DOHH2 (cell line): ENCODE results near the gene TTC8.
A peak's percentile ranks its signal among the peaks of the same experiment; 100 is the strongest.

Experiments used
- H3F3A ChIP-seq: fragments of 200-600 bp; sonication (generic), shearing (Covaris generic); 2 replicates; pipeline ENCODE4 v1.6.0; 2016; ENCODE audit warnings: antibody characterized with exemption, mild to moderate bottlenecking; ENCODE audit not compliant: control insufficient read depth, insufficient read depth
- H3K27ac ChIP-seq: fragments of 200-600 bp; sonication (generic); 2 replicates; pipeline ENCODE4 v1.5.1; 2014; ENCODE audit warnings: low read depth, mild to moderate bottlenecking, low read length, moderate library complexity
- H3K27me3 ChIP-seq: fragments of 200-600 bp; sonication (generic); 2 replicates; pipeline ENCODE4 v1.6.1; 2014; ENCODE audit warnings: mild to moderate bottlenecking, low read length, mixed read lengths; ENCODE audit not compliant: control insufficient read depth
- H3K36me3 ChIP-seq: fragments of 200-600 bp; sonication (generic); 2 replicates; pipeline ENCODE4 v1.6.1; 2014; ENCODE audit warnings: mild to moderate bottlenecking, low read length, moderate library complexity, mixed read lengths; ENCODE audit not compliant: control insufficient read depth
- H3K4me1 ChIP-seq: fragments of 200-600 bp; sonication (generic); 2 replicates; pipeline ENCODE4 v1.6.1; 2014; ENCODE audit warnings: mild to moderate bottlenecking, low read length, mixed read lengths; ENCODE audit not compliant: control insufficient read depth
- H3K4me2 ChIP-seq: fragments of 200-600 bp; sonication (generic); 2 replicates; pipeline ENCODE4 v1.6.0; 2014; ENCODE audit warnings: mild to moderate bottlenecking, low read length, moderate library complexity
- H3K4me3 ChIP-seq: fragments of 200-600 bp; sonication (generic); 2 replicates; pipeline ENCODE4 v1.5.1; 2014; ENCODE audit warnings: mild to moderate bottlenecking, low read length, mixed read lengths
- H3K79me2 ChIP-seq: fragments of 200-600 bp; sonication (generic); 2 replicates; pipeline ENCODE4 v1.6.1; 2014; ENCODE audit warnings: mild to moderate bottlenecking, low read length, mixed read lengths; ENCODE audit not compliant: control insufficient read depth
- H3K9me2 ChIP-seq: fragments of 200-600 bp; sonication (generic); replicated peaks from 2 replicates; pipeline ENCODE4 v1.6.1; 2014; ENCODE audit warnings: mild to moderate bottlenecking, low read length, mixed read lengths; ENCODE audit not compliant: control insufficient read depth
- H3K9me3 ChIP-seq: fragments of 200-600 bp; sonication (generic); 2 replicates; pipeline ENCODE4 v1.6.1; 2014; ENCODE audit warnings: antibody characterized with exemption, low read length, mixed read lengths; ENCODE audit not compliant: control insufficient read depth, insufficient read depth
- H4K20me1 ChIP-seq: fragments of 200-600 bp; sonication (generic); 2 replicates; pipeline ENCODE4 v1.6.0; 2014; ENCODE audit warnings: low read depth, mild to moderate bottlenecking, antibody characterized with exemption, low read length, moderate library complexity; ENCODE audit not compliant: control insufficient read depth, insufficient read depth
- EZH2phosphoT487 ChIP-seq: fragments of 200-600 bp; sonication (generic); IDR thresholded peaks from 2 replicates; pipeline ENCODE4 v1.6.1; 2017; ENCODE audit warnings: borderline replicate concordance, mild to moderate bottlenecking, antibody characterized with exemption, low read length, moderate library complexity, mixed read lengths
- TF ChIP-seq, protein P1 (sequence below): fragments of 200-600 bp; sonication (generic); IDR thresholded peaks from one replicate; pipeline ENCODE4 v1.5.1; 2014; ENCODE audit warnings: antibody characterized with exemption, mild to moderate bottlenecking, low read depth, low read length; ENCODE audit not compliant: poor library complexity, severe bottlenecking

Gene TTC8

GRCh38 chr14:88829685-88830302 lies 5.3 kb downstream of the TTC8 start:
- Histone ChIP-seq H4K20me1 (no peaks in the 10 kb centered on the region), H3F3A (0 out of 2 replicates have a peak, but pooled peaks cover 3% of the 10 kb centered on the region), H3K36me3 (no peaks in the 10 kb centered on the region), H3K9me2 (no peaks in the 10 kb centered on the region), H3K4me3 (peak overlapping the region; percentile 35; the same call in 1 of the 2 replicates), H3K27me3 (no peaks in the 10 kb centered on the region), H3K27ac (no peak overlapping the region), H3K79me2 (peaks cover under 1% of the 10 kb centered on the region; the same call in 1 of the 2 replicates), H3K9me3 (no peaks in the 10 kb centered on the region), H3K4me2 (peak overlapping the region; percentile 37), H3K4me1 (peaks cover 24% of the 10 kb centered on the region)
- TF ChIP-seq EZH2phosphoT487: no peak
- TF ChIP-seq, protein P1, sequence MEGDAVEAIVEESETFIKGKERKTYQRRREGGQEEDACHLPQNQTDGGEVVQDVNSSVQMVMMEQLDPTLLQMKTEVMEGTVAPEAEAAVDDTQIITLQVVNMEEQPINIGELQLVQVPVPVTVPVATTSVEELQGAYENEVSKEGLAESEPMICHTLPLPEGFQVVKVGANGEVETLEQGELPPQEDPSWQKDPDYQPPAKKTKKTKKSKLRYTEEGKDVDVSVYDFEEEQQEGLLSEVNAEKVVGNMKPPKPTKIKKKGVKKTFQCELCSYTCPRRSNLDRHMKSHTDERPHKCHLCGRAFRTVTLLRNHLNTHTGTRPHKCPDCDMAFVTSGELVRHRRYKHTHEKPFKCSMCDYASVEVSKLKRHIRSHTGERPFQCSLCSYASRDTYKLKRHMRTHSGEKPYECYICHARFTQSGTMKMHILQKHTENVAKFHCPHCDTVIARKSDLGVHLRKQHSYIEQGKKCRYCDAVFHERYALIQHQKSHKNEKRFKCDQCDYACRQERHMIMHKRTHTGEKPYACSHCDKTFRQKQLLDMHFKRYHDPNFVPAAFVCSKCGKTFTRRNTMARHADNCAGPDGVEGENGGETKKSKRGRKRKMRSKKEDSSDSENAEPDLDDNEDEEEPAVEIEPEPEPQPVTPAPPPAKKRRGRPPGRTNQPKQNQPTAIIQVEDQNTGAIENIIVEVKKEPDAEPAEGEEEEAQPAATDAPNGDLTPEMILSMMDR: no peak

GRCh38 chr14:88831284-88831683 lies 6.8 kb downstream of the TTC8 start:
- Histone ChIP-seq H4K20me1 (no peaks in the 10 kb centered on the region), H3K27me3 (no peaks in the 10 kb centered on the region), H3F3A (0 out of 2 replicates have a peak, but pooled peaks cover 3% of the 10 kb centered on the region), H3K9me2 (no peaks in the 10 kb centered on the region), H3K4me1 (peaks cover 17% of the 10 kb centered on the region), H3K79me2 (no peaks in the 10 kb centered on the region), H3K36me3 (no peaks in the 10 kb centered on the region), H3K4me2 (no peak overlapping the region), H3K27ac (no peak overlapping the region), H3K4me3 (no peak overlapping the region), H3K9me3 (no peaks in the 10 kb centered on the region)
- TF ChIP-seq, protein P1: no peak
- TF ChIP-seq EZH2phosphoT487: no peak

- H3K79me2 ChIP-seq: no peaks in the 10 kb centered on the region
- H3K4me2 ChIP-seq: no peak overlapping the region
- H4K20me1 ChIP-seq: no peaks in the 10 kb centered on the region
- H3K4me1 ChIP-seq: peaks cover 3% of the 10 kb centered on the region
- no peak overlapping the region for H3K27ac ChIP-seq
- no peaks in the 10 kb centered on the region for H3K36me3 ChIP-seq
- H3K9me2 ChIP-seq: no peaks in the 10 kb centered on the region
- H3K4me3 ChIP-seq: no peak overlapping the region
- H3F3A ChIP-seq: no peaks in the 10 kb centered on the region
- H3K27me3 ChIP-seq: no peaks in the 10 kb centered on the region
- TF ChIP-seq EZH2phosphoT487: no peak
- TF ChIP-seq, protein P1: no peak
- H3K9me3 ChIP-seq: no peaks in the 10 kb centered on the region
These were observed 10.5 kb downstream of the TTC8 start for GRCh38 chr14:88834883-88835431.
